Esophagus mucosa (tissue), 1 donor: Measurements from ENCODE around the gene LRRC8C. TPM values are rescaled to one million over a fixed set of nuclear protein-coding genes. Genes with fewer than 3 reads are reported as not detected.

Source experiments
- ATAC-seq: fragments of 200-7000 bp; cut with Tn5 transposase; one replicate; pipeline ENCODE4 v1.9.1; 2020
- total RNA-seq: library from RNA; stranded (reverse); gene quantifications from one replicate; pipeline ENCODE4 v1.2.4, GENCODE V29; 2023
- donor health status: DM: yes; HTN: yes; CAD: no.

The LRRC8C gene
- total RNA-seq, 1 donor from 2014 or later, result 1.8 TPM

DNA sequence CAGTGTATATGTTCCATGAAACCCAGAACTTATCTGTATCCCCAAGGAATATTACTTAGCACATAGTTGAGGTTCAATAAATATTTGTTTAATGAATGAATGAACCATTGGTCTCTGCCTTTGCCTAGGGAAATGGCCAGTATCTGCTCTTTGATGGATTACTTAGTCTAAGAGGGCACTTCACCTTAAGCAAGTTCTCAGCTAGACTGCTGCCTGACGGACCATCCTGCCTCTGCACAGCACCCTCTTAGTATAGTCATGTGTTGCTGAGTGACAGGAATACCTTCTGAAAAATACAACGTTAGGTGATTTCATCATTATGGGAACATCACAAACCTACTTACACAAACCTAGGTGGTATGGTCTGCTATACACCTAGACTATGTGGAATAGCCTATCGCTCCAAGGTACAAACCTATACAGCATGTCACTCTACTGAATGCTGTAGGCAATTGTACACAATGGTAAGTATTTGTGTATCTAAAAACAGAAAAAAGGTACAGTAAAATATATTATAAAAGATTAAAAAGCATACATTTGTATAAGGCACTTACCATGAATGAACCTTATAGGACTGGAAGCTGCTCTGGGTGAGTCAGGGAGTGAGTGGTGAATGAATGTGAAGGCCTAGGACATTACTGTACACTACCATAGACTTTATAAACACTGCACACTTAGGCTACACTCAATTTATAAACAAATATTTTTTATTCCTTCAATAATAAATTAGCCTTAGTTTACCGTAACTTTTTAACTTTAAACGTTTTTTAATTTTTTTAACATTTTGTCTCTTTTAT, 104.2 kb downstream of the LRRC8C start:
- ATAC-seq, result no peak

DNA sequence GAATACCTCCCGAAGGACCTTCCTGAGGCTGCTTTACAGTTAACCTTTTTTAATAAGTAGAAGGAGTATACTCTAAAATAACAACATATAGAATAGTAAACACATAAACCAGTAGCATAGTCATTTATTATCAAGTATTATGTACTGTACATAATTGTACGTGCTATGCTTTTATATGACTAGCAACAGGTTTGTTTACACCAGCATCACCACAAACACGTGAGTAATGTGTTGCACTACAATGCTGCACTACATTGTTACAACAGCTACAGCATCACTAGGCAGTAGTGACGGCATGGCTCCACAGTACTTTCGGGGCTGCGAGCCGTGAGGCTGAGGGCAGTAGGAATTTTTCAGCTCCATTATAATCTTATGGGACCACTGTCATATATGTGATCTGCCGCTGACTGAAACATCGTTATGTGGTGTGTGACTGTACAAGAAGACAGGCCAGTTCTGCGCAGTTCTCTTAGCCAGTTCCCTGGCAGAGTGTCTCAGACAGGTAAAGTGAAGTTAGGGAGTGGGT, 105.1 kb downstream of the LRRC8C start:
- ATAC-seq, result no peak

DNA sequence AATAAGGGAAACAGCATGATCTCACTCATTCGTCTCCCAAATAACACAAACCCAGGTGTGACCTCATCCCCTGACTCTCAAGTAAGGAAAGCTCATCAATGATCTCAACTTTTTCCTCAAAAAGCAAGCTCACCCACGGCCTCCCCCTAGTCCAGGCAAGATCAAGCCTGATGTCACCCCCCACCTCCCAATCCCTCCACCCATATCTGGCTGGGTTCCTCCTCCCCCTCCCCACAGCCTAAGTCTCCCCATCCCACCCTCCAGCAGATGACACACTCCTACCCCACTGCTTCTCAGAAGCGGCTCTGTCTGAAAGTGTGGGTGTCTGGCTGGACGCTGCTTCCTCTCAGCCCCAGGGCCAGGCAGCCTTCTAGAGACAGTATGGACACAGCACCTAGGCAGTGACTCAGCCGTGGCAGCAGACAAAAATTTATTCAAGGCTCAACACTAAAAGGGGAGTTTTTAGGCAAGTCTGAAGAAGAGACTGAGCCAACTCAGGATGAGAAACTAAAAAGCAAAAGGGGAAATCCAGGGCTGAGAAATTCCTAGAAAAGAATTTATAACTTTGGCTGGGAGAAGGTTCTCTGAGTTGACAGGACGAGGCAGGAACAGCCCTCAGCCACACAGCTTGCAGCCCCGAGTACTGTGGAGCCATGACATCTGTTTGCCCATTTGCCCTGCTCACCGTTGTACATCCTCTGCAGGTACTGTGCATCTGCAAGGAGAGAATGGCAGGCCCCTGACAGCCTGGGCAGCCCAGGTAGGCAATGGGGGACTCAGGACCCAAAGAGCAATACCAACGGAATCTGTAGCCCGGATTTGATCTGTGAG, 106.3 kb downstream of the LRRC8C start:
- ATAC-seq, result peak; percentile 48

DNA sequence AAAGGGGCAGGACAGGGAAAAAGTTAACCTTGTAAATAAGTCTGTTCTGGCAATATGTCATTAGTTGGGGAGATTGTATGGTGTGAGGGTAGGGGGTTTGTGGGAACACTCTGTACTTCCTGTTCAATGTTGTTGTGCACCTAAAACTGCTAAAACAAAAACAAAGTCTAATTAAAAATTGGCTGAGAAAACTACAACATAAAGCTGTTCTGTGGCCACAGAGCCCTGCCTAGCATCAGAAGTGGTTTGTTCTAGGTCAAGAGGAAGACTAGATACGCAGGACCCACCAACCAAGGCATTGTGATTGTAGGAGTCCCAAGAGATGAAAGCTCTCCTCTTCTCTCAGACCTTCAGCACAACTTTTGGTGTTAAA, 106.9 kb downstream of the LRRC8C start:
- ATAC-seq, result peak; percentile 28

DNA sequence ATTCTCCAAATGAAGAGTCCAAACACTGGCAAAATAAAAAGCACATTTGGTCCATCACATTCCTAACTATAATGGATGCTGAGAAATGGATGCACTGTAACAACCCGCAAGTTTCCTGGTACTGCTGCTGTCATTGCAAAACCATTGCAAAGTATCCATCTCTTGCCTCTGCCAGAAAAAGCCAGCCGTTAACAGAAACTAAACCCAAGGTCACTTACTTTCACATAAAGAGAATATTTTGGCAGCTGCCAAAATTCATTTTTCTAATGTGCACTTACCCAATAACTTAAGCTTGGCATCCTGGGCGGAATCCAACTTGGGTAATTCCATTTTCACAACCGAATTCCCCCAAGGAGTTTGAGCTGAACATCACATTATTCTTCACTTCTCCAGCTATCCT, 110.9 kb downstream of the LRRC8C start:
- ATAC-seq, result no peak

DNA sequence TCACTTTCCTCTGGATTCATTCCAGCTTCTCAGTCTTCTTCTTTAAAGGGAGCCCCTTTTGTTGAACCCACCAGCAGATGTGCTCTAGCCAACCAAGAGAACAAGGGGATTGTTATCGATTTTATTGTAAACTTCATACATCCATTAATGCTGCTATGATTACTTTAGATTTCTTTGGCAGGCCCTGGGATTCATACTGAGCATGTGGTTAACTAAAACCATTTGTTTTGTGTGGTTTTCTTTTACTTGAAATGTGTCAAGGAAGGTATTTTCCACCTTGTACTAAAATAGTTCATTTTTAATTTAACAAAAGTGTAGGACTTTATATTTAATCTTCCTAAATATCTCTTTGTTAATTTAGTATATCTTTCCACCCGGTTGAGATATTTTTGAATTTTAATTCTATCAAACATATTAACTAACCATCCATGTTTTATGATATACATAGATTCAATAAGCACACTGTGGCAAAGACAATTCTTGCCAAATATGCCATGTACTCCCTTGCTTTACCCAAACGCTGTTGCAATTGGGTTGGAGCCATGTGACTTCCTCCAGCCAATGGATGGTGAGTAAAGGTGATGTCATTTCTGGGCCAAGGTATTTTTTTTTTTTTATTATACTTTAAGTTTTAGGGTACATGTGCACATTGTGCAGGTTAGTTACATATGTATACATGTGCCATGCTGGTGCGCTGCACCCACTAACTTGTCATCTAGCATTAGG, 113.7 kb downstream of the LRRC8C start:
- no peak for ATAC-seq

DNA sequence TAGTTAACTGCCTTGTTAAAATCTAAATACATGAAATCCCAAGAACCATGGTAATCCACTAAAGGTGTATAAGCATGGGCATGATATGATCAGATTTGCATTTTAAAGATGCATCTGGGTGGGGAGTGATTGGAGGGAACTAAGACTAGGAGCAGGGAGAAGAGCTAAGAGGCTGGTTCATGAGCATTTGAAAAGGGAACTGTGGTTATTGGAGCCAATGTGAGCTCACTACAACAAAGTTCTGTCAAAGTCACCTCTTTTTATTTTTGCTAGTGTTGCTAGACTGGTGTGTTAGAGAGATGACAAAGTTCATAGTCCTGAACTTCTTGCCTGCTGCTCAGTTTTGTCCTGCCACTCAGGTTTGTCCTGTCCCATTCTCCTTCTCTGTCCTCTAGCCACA, 120.8 kb downstream of the LRRC8C start:
- no peak for ATAC-seq

DNA sequence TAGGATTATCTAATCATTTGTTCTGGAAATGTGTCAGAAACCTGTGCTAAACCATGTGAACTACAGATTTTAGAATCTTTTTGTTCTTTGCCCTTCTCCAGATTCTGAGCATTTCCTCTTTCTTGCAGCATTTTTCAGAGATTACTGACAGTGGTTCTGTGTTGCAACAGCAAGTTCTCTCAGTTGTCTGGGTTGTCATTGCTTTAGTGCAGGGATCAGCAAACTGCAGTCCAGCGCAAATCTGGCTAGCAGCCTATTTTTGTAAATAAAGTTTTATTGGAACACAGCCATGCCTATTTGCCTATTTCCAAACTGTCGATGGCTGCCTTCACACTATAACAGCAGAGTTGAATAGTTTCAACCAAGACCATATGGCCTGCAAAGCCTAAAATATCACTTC, 121.6 kb downstream of the LRRC8C start:
- no peak for ATAC-seq

DNA sequence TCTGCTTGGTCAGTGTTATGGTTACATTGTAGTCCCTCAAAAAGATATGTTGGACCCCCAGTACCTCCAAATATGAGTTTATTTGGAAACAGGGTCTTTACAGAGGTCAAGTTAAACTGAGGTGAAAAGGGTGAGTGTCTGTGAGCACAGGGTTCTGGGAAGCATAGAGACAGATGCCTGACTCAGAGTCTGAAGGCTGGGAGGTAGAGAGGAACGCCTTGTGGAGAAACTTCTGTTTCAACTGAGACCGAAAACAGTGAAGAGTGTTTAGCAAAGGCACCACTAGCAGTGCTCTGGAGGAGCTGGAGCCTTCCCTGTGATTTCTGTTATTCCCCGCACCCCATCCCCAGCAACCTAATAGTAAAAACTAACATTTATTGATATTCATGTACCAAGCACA, 122.7 kb downstream of the LRRC8C start:
- ATAC-seq, result no peak

DNA sequence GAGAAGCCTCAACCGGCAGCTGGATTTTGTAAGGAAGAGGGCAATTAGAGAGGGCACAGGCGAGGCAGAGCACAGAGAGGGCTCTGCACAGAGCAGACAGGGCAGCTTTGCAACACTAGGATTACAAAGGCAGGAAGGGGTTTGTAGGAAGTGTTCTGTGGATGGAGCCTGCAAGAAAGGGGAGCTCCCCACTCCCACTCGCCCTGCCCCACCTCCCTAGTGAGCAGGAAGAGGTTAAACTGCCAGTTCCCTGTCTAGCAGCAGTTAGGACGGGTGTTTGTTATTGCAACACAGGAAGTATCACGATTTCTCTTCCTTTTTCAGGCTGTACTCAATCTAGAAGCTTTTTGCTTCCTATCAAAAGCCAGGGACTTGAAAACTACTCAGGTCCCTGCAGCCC, 124.6 kb downstream of the LRRC8C start:
- peak; percentile 46 for ATAC-seq

DNA sequence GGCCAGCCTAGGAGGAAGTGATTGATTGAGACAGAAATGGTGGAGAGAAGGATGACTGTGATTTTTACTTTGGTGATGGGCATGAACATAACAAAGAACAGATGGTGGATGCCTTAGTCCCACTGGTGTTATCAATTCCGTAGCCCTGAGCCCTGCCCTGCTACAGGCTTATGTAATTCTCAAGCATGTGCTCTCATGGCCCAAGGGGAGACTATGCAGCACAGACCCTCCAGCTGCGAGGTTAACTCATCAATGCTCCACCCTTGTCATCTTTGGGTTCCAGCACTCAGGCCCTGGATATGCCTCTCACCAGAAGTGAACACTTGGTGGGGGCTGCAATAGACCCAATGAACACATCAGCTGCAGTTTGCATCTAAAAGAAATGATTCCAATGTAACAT, 125.2 kb downstream of the LRRC8C start:
- ATAC-seq, result no peak

DNA sequence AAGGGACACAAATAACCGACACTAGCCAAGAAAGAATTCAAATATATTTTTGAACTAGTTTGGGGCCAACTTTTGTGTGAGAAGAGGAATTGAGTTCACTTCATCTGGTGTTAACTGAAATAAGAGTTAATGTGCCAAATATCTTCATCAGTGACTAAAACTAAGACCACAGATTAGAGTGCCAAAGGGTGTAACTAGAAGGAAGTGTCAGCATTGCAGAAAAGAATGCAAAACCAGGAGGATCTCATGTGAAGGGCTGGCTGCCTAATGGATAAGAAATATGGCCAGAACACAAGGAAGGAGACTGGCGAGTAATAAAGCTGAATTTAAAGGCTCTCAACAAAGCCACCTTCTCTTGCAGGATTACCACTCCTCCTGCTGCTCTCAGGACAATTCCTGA, 126.1 kb downstream of the LRRC8C start:
- ATAC-seq, result no peak

DNA sequence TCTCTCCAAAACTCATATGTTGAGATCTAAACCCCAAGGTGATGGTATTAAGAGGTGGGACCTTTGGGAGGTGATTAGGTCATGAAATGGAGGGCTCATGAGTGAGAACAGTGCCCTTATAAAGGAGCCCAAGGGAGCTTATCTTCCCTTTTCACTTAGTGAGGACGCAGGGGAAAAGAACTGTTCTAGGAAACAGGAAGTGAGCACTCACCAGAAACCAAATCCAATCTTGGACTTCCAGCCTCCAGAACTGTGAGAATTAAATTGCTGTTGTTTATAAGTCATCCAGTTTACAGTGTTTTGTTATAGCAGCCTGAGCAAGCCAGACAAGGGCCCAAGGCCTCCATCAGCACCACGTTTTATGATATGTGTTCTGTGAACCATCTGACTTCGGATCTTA, 127.6 kb downstream of the LRRC8C start:
- ATAC-seq, result no peak

DNA sequence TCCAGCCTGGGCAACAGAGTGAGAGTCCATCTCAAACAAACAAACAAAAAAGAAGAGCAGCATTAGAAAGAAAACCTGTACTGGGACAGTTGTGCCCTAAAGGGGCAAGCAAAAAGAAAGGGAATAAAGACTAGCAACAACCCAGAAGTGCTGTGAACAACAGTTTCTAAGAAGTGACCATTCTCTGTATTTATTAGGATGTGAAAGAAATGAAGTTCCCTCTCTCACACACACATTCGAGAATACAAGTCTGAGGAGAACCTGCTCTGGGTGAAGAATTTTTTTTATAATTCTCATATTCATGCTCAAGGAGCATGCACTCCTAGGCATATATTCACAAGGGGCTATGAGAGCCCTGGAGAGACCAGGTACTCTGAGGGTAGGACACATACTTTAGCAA, 128.4 kb downstream of the LRRC8C start:
- ATAC-seq, result no peak

DNA sequence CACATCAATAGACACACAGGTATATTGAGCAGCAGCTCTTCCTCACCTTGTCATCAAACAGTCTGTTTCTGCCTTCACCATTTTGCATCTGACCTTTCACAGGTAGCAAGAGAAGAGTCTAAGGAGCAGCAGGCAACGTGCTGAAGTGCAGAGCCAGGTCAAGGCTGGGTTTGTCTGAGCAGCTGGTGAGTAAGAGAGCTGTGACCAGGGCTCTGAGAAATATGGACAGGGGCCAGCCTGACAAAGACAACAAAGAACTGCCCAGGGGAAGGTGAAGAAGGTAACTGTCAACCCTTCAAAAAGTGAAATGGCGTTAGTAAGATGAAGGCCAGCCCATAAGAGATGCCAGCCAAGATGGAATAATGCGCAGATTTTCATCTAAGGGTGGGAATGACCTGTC, 129.0 kb downstream of the LRRC8C start:
- no peak for ATAC-seq

DNA sequence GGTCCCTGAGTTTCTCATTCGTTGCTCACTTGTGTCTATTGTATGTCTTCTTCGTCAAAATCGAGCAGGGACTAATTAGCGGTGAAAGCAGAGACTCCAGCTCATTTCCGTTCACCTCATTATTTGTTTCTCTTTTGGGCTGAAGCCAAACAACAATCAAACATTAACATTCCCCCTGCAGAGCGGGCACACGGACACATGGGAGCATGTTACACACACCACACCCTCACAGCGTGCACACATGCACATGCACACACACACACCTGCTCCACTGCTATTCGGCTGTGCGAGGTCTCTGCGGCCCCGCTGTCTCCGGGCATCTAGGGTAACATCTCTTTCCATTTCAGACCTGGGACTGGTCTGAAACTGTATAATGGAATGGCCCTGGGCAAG, 129.5 kb downstream of the LRRC8C start:
- ATAC-seq, result peak; percentile 24

DNA sequence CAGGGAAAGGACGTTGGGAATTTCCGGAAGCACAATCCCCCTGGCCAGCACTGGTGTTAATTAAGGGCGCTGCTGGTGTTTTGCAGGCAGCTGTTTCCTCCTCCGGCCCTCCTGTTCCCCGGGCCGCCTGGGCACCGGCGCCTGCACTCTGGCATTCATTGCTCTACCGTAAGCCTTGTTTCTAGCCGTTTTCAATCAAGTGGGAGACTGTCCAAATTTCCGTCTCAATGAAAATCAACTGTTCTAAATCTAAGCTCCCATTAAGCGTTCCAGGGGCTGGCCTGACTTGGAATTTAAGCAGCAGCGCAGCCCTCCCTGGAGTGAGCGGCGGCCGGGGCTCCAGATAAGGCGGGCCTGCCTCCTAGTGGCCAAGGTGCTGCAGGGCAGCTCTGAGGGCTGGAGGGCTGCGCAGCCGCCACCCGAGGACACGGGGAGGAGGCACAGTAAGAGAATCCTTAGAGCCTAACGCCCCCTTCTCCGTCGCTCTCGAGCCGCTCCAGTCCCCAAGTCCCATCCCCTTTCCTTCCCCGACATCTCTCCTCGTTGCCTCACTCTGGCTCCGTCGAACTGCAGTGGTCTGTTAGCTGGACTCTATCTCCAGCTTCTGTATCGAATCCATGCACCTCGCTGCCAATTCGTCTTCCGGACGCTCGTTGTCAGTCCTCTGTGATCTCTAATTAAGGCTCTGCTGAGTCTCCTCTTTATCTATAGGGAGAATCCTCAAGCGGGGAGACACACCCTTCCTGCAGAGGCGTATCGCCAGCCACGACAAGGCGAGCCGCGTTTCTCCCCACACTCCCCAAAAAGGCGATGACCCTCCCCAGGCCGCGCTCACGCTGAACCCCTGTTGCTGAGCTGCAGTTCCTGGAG, 130.1 kb downstream of the LRRC8C start:
- ATAC-seq, result peak; percentile 96

DNA sequence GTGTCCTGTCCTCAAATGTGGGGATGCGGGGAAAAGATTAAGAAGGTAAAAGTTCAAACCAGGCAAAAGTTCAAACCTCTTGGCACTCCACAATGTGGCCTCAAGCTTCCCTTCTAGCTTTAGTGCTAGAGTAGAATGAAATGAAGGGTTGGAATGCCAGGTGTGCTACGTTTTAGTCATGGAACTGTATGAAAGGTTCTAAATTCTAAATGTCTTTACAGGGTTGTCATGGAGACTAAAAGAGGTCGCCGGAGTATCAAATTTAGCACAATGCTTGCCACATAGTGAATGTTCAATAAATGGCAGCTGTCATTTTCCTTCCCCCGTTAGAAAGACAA, 130.7 kb downstream of the LRRC8C start:
- ATAC-seq, result no peak

DNA sequence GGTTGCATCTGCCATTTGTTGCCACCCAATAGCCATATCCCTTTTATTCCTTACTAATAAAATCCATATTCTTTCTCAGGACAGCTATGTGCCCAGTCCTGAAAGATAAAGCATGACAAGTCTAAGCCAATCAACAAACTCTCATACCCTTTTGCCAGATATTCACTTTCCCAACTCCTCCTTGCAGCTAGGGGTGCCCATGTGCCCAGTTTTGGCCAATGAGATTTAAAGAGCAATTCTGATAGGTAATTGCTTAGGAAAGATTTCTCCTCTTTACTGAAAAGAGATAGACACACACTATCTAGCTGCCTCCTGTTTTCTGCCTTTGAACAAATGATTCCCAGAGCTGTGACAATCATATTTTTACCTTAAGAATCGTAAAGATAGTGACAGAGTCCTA, 132.9 kb downstream of the LRRC8C start:
- no peak for ATAC-seq

DNA sequence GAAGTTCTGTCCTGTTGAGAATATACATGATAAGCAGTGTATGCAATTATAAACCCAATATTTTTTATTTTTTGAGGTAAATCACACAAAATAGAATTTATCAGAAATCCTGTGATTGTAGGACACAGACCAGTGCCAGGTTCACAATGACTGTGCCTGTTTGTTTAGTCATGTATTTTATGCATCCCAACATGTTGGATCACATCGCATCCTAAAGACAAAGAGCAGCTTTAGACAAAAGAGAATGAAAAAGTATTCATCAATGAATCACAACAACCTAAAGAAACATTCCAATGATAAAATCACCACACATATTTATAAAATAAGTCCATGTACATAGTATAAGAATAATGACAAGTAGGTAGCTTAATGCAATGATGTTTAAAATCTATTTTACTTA, 134.7 kb downstream of the LRRC8C start:
- peak; percentile 54 for ATAC-seq
